ENCODE measurements around the gene PMEL.

PMEL gene

DNA sequence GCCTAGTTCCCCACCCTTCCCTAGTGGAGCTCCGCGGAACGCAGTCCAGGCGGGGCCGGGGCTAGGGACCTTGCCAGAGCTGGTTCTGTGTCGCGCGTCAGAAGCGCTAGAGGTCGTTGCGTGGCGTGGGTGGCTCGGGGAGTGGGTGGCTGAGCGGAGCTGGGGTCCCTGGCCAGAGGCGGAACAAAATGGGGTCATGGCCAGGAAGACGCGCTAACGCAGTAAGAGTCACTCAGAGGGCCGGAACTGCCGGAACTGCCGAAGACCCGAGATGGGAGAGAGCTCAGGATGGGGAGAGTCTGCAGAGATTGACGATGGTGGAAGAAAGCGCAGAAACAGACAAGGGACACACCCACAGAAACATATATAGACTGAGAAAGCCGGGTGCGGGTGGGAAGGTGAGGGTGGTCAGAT lies 30.1 kb downstream of the PMEL start:
- no peak overlapping the region for H3K9ac ChIP-seq (ENCODE audit: low read length)
- H3K4me3 ChIP-seq (ENCODE audit: low read depth in 1 of 2, low read length in 2 of 2), result no peak overlapping the region

DNA sequence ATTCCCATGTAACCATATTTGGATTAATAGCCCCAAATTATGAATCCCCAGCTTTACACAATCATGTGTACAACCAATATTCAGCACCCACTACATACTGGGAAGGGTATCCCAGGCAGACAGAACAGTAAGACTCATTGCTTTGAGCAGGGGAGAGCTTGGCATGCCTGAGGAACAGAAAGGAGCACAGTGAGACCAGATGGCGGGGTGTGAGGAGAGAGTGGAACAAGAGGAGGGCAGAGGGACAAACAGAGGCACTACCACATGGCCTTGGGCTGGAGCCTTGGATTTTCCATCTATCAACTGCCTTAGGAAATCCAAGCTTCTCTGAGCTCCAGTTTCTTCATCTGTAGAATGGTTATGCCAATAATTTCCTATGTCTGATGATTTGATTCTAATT lies 31.1 kb downstream of the PMEL start:
- Histone ChIP-seq H3K9ac (ENCODE audit: low read length) (no peak overlapping the region), H3K27ac (ENCODE audit: low read depth, low read length) (no peak overlapping the region), H3K4me3 (ENCODE audit: low read depth in 1 of 2, low read length in 2 of 2) (no peak overlapping the region), H3K36me3 (ENCODE audit: insufficient read depth, low read length) (no peaks in the 10 kb centered on the region), H3K9me3 (ENCODE audit: low read length) (no peaks in the 10 kb centered on the region), H3K4me1 (ENCODE audit: insufficient read depth, low read length) (peaks cover 20% of the 10 kb centered on the region), H3K27me3 (ENCODE audit: control insufficient read depth in 1 of 2, insufficient read depth in 2 of 2, low read length in 2 of 2) (no peaks in the 10 kb centered on the region)

More for the DNA sequence above, 30.1 kb downstream of the PMEL start:
- H3K36me3 ChIP-seq (ENCODE audit: insufficient read depth, low read length), result no peaks in the 10 kb centered on the region
- H3K27ac ChIP-seq (ENCODE audit: low read depth, low read length), result no peak overlapping the region
- peaks cover 24% of the 10 kb centered on the region for H3K4me1 ChIP-seq (ENCODE audit: insufficient read depth, low read length)
- H3K27me3 ChIP-seq (ENCODE audit: control insufficient read depth in 1 of 2, insufficient read depth in 2 of 2, low read length in 2 of 2), result no peaks in the 10 kb centered on the region
- no peaks in the 10 kb centered on the region for H3K9me3 ChIP-seq (ENCODE audit: low read length)

DNA sequence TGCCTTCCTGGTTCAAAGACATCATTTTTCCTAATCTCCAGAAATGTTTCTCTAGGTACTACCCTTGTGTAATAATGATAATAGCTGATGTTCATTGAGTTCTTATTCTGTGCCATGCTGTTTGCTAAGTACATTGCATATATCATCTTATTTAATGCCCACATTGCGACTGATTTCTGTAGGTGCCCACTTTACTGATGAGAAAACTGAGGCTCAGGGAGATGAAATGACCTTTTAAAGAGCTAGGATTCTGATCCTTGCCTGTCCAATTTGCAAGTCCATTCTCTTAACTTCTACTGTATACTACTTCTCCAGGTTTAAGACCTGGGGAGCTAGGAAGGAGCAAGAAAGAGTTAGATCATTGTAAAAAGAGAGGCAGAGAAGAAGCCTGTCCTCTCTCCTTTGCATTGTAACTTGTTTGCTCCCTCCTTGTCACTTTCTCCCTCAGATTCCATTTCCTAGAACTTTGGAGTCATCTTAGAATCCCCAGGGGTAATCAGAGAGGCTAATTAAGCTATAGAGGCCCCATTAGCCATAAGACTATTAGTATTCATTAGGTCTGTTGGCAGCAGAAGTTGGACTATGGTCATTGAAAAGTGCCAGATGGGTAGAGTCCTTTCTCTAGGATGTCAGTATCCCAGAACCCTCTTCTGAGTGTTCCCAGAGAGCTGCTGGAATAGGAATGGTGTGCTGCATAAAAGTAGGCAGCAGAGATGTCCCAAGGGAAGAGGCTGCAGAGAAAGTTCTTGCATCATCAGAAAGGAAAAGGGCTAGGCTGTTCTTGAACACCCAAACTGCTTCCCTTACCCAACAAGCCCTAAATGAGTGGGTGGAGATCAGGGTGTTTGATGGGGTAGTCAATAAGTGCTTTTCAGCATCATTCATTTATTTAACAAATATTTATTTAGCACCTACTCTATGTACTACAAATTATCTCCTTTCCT lies 31.8 kb downstream of the PMEL start:
- Histone ChIP-seq H3K9ac (ENCODE audit: low read length) (no peak overlapping the region), H3K4me3 (ENCODE audit: low read depth in 1 of 2, low read length in 2 of 2) (no peak overlapping the region), H3K9me3 (ENCODE audit: low read length) (no peaks in the 10 kb centered on the region)

DNA sequence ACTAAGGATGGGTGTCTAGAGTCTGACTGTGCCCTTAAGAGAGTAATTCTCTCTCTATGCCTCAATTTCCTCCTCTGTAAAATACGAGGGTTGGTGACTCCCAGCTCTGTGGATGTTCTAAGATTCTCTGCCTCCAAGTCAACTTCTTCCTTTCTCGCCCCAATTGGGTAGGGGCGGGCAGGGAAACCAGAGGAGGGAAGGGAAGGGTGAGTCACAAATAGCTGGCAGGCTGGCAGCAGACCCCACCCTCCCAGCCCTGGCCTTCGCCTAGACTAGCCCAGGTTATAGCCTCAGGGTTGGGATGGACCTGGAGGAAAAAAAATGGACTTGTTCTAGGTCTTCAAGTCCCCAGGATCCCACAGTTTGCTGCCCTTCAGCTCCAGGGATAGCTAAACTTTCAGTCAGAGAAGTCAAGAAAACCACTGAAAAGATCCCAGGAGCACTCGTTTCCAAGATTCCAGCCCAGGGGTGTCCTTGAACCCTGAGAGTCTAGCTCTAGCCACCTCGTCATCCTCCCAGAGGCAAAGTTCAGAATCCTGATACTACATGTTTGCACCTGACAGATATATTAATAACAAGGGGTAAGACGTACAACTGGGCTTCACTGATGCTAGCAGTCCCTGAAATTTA lies 32.6 kb downstream of the PMEL start:
- H3K27me3 ChIP-seq (ENCODE audit: control insufficient read depth in 1 of 2, insufficient read depth in 2 of 2, low read length in 2 of 2), result no peaks in the 10 kb centered on the region
- H3K9me3 ChIP-seq (ENCODE audit: low read length), result no peaks in the 10 kb centered on the region
- H3K9ac ChIP-seq (ENCODE audit: low read length), result no peak overlapping the region
- H3K36me3 ChIP-seq (ENCODE audit: insufficient read depth, low read length), result no peaks in the 10 kb centered on the region
- no peak overlapping the region for H3K4me3 ChIP-seq (ENCODE audit: low read depth in 1 of 2, low read length in 2 of 2)
- H3K27ac ChIP-seq (ENCODE audit: low read depth, low read length), result no peak overlapping the region
- peaks cover 31% of the 10 kb centered on the region for H3K4me1 ChIP-seq (ENCODE audit: insufficient read depth, low read length)

More for the DNA sequence above, 31.8 kb downstream of the PMEL start:
- H3K36me3 ChIP-seq (ENCODE audit: insufficient read depth, low read length), result no peaks in the 10 kb centered on the region
- no peak overlapping the region for H3K27ac ChIP-seq (ENCODE audit: low read depth, low read length)
- no peaks in the 10 kb centered on the region for H3K27me3 ChIP-seq (ENCODE audit: control insufficient read depth in 1 of 2, insufficient read depth in 2 of 2, low read length in 2 of 2)
- peaks cover 24% of the 10 kb centered on the region for H3K4me1 ChIP-seq (ENCODE audit: insufficient read depth, low read length)

DNA sequence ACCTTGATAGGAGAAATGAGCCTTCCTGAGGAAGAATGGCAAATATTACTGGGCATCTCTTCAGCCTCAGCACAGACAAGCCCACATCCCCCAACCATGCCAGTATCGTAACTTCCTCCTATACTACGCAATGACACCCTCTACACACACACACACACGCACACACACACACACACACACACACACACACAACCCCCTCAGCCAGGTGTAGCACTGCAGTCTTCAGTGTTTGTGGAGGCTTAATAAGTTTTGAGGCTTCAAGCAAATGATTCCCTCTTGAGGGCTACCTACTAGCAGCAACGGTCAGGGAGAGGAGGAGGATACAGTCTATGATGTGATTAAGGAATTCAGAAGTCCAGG lies 33.3 kb downstream of the PMEL start:
- Histone ChIP-seq H3K27me3 (ENCODE audit: control insufficient read depth in 1 of 2, insufficient read depth in 2 of 2, low read length in 2 of 2) (no peaks in the 10 kb centered on the region), H3K4me1 (ENCODE audit: insufficient read depth, low read length) (peaks cover 34% of the 10 kb centered on the region), H3K4me3 (ENCODE audit: low read depth in 1 of 2, low read length in 2 of 2) (peak overlapping the region; percentile 53 to 85), H3K9ac (ENCODE audit: low read length) (peak overlapping the region; percentile 72), H3K36me3 (ENCODE audit: insufficient read depth, low read length) (no peaks in the 10 kb centered on the region), H3K9me3 (ENCODE audit: low read length) (no peaks in the 10 kb centered on the region), H3K27ac (ENCODE audit: low read depth, low read length) (peak overlapping the region; percentile 66)

DNA sequence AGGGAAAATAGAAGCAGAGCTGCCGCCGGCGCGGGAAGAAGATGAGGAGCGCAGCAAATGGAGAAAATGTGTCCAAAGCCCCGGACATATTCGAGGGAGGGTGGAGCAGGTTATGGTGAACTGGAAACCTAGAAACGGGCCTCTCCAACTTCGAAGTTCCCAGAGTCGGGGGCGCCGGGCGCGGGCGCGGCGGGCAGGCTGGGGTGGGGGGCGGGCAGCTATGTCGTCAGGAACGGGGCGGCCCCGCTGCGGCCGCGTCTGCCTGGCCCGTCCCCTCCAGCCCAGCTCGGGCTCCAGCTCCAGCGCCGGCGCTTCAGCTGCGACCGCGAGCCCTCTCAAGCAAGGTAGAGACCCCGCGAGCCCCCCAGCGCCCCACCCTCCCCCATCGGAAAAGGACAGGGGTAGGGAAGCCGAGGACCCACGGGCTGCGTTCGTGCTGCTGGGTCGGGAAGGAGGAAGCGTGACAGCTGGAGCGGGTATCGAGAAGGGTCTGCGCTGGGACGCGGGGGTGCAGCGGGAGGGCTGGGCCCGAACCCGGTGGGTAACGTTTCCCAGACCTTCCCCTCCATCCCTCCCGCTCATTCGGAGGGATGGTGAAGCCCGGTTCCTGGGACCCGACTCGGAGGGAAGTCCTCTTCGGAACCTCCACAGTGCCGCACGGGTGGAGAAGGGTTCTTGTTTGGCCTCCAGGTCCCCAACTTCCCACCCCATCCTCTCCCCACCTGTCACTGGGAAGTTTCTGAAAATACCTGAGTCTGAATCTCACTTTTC lies 33.9 kb downstream of the PMEL start:
- no peaks in the 10 kb centered on the region for H3K9me3 ChIP-seq (ENCODE audit: low read length)
- peak overlapping the region; percentile 72 for H3K9ac ChIP-seq (ENCODE audit: low read length)
- H3K4me1 ChIP-seq (ENCODE audit: insufficient read depth, low read length), result peaks cover 34% of the 10 kb centered on the region
- H3K36me3 ChIP-seq (ENCODE audit: insufficient read depth, low read length), result no peaks in the 10 kb centered on the region
- no peaks in the 10 kb centered on the region for H3K27me3 ChIP-seq (ENCODE audit: control insufficient read depth in 1 of 2, insufficient read depth in 2 of 2, low read length in 2 of 2)
- peak overlapping the region; percentile 53 to 85 for H3K4me3 ChIP-seq (ENCODE audit: low read depth in 1 of 2, low read length in 2 of 2)
- peak overlapping the region; percentile 66 for H3K27ac ChIP-seq (ENCODE audit: low read depth, low read length)

DNA sequence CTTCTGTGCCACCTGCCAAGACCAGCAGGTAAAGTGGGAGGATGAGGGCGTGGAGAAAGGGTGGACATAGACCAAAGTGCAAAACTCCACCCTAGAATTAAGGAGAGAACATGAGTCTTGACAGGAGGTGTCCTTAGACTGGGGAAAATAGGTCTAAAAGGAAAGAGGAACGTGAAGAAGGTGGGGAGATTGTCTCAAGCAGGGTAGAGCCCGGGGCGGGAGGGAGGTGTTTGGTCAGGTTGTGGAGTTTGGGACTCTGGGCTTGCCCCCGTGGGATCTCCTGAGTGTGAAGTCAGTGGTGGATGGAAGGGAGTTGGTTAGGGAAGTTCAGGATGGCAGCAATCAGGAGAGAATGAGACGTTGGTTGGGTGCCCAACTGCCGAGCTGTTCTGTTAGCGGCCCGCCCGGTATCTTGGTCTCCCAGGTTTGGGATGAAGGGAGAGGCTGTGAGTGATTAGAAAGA lies 34.5 kb downstream of the PMEL start:
- peak overlapping the region; percentile 72 for H3K9ac ChIP-seq (ENCODE audit: low read length)
- H3K9me3 ChIP-seq (ENCODE audit: low read length), result no peaks in the 10 kb centered on the region
- H3K27ac ChIP-seq (ENCODE audit: low read depth, low read length), result peak overlapping the region; percentile 66
- peaks cover 36% of the 10 kb centered on the region for H3K4me1 ChIP-seq (ENCODE audit: insufficient read depth, low read length)
- peak overlapping the region; percentile 53 to 85 for H3K4me3 ChIP-seq (ENCODE audit: low read depth in 1 of 2, low read length in 2 of 2)
- no peaks in the 10 kb centered on the region for H3K36me3 ChIP-seq (ENCODE audit: insufficient read depth, low read length)
- no peaks in the 10 kb centered on the region for H3K27me3 ChIP-seq (ENCODE audit: control insufficient read depth in 1 of 2, insufficient read depth in 2 of 2, low read length in 2 of 2)

DNA sequence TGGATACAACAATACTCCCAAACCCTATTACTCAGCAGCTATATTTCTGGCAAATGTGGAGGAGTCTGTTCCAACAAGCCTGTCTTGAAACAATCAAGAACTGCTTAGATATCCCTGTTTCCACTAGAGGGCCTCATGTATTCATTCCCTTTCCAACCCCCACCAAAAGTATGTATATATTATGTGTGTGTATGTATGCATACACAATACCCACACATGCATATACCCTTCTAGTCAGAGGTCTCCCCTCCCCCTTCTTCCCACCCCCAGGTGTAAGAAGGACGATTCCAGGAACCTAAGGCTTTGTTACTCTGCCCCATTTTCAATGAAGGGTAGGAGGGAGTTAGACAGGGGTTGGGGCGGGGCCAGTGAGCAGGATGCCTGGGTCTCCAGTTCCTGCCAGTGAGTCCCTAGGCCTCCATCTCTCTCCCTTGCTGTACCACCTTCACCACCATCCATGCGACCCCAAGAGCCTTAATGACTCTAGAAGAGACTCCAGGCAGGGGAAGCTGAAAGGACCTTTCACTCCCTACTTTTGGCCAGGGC lies 35.0 kb downstream of the PMEL start, which contains the start of gene DGKA:
DGKA (plus strand) TSS at position 392 of the 546 bp plus-strand sequence. CDS start 5,342 bp downstream, outside the sequence.
- Histone ChIP-seq H3K9me3 (ENCODE audit: low read length) (no peaks in the 10 kb centered on the region), H3K27me3 (ENCODE audit: control insufficient read depth in 1 of 2, insufficient read depth in 2 of 2, low read length in 2 of 2) (no peaks in the 10 kb centered on the region), H3K27ac (ENCODE audit: low read depth, low read length) (peak within 1 kb of the TSS; percentile 66), H3K4me3 (ENCODE audit: low read depth in 1 of 2, low read length in 2 of 2) (peak within 1 kb of the TSS; percentile 53 to 85), H3K4me1 (ENCODE audit: insufficient read depth, low read length) (peaks cover 41% of the 10 kb centered on the region), H3K36me3 (ENCODE audit: insufficient read depth, low read length) (no peaks in the 10 kb centered on the region), H3K9ac (ENCODE audit: low read length) (peak within 1 kb of the TSS; percentile 72)

DNA sequence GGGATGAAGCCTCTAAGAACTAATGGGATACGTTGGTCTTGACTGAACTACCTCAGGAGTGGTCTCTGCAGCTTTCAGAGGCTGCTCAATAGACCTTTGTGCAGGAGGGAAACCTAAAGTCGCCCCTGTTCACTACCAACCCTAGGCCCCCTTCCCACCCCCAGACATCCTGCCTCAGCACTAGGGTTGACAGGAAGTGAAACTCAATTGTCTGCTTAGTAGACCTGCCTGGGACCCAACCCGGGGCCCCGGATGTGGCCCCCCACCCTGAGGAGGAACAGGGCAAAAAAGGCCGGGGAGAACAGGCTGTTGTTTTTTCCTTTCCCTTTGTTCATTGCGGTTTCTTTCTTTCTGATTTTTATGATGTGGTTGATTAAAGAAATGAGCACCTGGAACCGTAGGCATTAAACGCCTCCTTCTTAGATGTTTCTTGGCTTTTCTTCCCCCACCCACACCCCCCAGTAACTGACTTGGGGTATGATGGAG lies 36.5 kb downstream of the PMEL start:
- Histone ChIP-seq H3K27ac (ENCODE audit: low read depth, low read length) (peak overlapping the region; percentile 22), H3K27me3 (ENCODE audit: control insufficient read depth in 1 of 2, insufficient read depth in 2 of 2, low read length in 2 of 2) (no peaks in the 10 kb centered on the region), H3K4me3 (ENCODE audit: low read depth in 1 of 2, low read length in 2 of 2) (no peak overlapping the region), H3K9me3 (ENCODE audit: low read length) (no peaks in the 10 kb centered on the region), H3K4me1 (ENCODE audit: insufficient read depth, low read length) (peaks cover 43% of the 10 kb centered on the region), H3K36me3 (ENCODE audit: insufficient read depth, low read length) (no peaks in the 10 kb centered on the region), H3K9ac (ENCODE audit: low read length) (no peak overlapping the region)

DNA sequence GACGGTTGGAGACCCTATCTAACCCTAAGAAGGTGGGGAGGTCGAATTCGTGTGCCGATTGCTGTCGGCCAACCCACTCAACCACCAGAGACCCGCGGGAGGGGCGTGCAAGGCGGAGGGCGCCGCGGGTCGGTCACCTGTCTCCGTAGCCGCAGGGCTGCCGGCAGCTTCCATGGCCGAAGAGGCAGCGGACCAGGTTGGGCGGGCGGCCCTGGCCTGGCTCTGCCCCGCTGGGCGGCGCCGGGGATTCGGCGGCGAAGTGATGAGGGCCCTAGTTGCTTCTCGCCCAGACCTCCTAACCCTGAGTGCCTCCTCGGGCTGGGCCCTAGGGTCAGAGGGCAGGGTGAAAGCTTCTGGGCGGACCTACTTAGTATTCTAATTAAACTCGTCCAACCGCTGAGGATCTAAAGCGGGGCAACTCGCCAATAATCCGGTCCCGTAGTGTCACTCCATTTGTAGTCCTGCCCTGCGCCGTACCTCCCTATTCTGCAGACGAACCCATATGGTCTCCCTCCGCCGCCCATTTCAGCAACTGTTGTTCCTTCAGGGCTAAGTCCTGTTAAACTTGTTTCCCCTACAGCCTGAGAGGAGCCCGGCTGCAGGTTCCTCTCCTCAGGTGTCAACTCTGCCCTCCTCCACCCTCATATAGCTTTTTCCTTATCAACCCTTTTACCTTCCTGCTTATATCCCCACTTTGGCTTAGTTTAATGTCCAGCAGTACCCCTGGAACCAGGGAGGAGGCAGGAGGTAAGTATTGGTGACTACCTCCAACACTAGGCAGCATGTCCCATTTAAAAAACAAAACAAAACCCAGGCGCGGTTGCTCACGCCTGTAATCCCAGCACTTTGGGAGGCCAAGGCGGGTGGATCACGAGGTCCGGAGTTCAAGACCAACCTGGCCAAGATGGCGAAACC lies 38.0 kb downstream of the PMEL start, which contains the start of gene PYM1:
PYM1 (minus strand) TSS at position 307 of the 915 bp plus-strand sequence; CDS start at position 174, 133 bp downstream.
- Histone ChIP-seq H3K36me3 (ENCODE audit: insufficient read depth, low read length) (no peaks in the 10 kb centered on the region), H3K27ac (ENCODE audit: low read depth, low read length) (peak within 1 kb of the TSS; percentile 92), H3K4me3 (ENCODE audit: low read depth in 1 of 2, low read length in 2 of 2) (peak within 1 kb of the TSS; percentile 96 to 100), H3K4me1 (ENCODE audit: insufficient read depth, low read length) (peaks cover 40% of the 10 kb centered on the region), H3K27me3 (ENCODE audit: control insufficient read depth in 1 of 2, insufficient read depth in 2 of 2, low read length in 2 of 2) (no peaks in the 10 kb centered on the region), H3K9ac (ENCODE audit: low read length) (peak within 1 kb of the TSS; percentile 100), H3K9me3 (ENCODE audit: low read length) (no peaks in the 10 kb centered on the region)

Data from muscle layer of colon (tissue), 2 donors.